Measurements from ENCODE around the gene HTRA3. TPM values are rescaled to one million over a fixed set of nuclear protein-coding genes. Genes with fewer than 3 reads are reported as not detected.

HTRA3 gene
- total RNA-seq, 1 donor from 2014 or later: not detected

DNA sequence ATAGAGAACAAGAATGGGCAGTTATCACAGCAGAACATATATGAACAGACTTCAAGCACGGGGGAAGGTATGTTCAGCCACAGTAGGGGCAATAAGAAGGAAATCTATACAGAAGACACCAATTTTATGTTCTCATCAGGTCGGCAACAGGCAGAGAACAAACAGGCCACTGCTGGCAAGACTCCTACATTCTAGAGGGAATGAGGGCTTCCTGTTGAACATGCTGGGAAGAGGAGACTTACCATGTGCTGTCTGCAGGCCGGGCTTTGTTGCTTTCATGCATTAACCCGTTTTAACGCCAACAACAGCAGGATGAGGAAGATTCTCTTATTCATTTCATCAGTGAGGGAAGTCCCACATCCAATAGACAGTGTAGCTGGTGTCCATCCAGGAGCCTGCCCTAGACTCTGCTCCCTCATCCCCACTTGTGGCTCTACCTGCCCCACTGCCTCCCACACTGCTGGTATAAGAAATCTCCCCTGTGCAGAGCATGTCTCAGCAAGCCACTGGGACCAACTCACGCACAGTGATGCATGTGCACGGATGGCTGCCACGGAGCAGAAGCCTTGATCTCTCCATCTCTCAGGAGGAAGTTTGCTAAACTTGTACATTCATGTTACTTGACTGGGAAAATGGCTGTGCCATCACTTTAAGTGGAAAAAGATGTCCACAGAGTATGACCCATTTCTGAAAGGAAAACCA lies 86.5 kb downstream of the HTRA3 start:
- no peak for DNase-seq (ENCODE audit: low spot score)
- Mint-ChIP-seq H3K4me3 (no peak overlapping the region), H3K9me3 (no peaks in the 10 kb centered on the region), H3K27ac (no peak overlapping the region), H3K27me3 (ENCODE audit: insufficient read depth) (no peaks in the 10 kb centered on the region), H3K4me1 (ENCODE audit: low read depth) (no peaks in the 10 kb centered on the region), H3K36me3 (ENCODE audit: low read depth) (no peaks in the 10 kb centered on the region)
- intact Hi-C loops (cut with micrococcal nuclease): no loop called here

Other genes with a start within 250 kb of the HTRA3 start
- 0.24 and 0.36 TPM in 2 replicates for gene ABLIM2, start 110.9 kb upstream of the HTRA3 start, total RNA-seq
- gene SH3TC1, start 70.5 kb upstream of the HTRA3 start, total RNA-seq: 25.4 and 33.6 TPM in 2 replicates
- gene ACOX3, start 171.0 kb downstream of the HTRA3 start, total RNA-seq: 18.4 and 20.7 TPM in 2 replicates
- gene TRMT44, start 171.0 kb downstream of the HTRA3 start, total RNA-seq: 36.8 and 39.2 TPM in 2 replicates